Natural killer cell (primary cell): ENCODE measurements around the gene DDX31. TPM values are rescaled to one million over a fixed set of nuclear protein-coding genes. Genes with fewer than 3 reads are reported as not detected.

ENCODE experiments used
- ATAC-seq, 3 donors: fragments of 150-1000 bp in 2 of 3; fragments of 200-7000 bp in 1 of 3; cut with Tn5 transposase; 1 replicate in 1 of 3; 2 replicates in 2 of 3; pipeline ENCODE4 v1.10.0; 2021; ENCODE audit warnings: mild to moderate bottlenecking in 2 of 3, moderate library complexity in 2 of 3
- DNase-seq, 2 donors: peaks; one replicate each; pipeline versions ENCODE4 v3.0.0 to v3.0.0-alpha.2; 2013 to 2021; ENCODE audit warnings: mixed read lengths in 1 of 2
- H3K27ac ChIP-seq: one replicate; pipeline ENCODE4 v1.5.1; 2013; ENCODE audit warnings: mild to moderate bottlenecking, low read length
- H3K27me3 ChIP-seq: one replicate; pipeline ENCODE4 v1.6.1; 2013; ENCODE audit warnings: low read length; ENCODE audit not compliant: control insufficient read depth, insufficient read depth
- H3K36me3 ChIP-seq: one replicate; pipeline ENCODE4 v1.6.1; 2013; ENCODE audit warnings: low read length; ENCODE audit not compliant: control insufficient read depth, insufficient read depth
- H3K4me1 ChIP-seq: one replicate; pipeline ENCODE4 v1.6.1; 2013; ENCODE audit warnings: low read length; ENCODE audit not compliant: control insufficient read depth, insufficient read depth
- H3K4me3 ChIP-seq: one replicate; pipeline ENCODE4 v1.5.1; 2013; ENCODE audit warnings: low read length
- H3K9me3 ChIP-seq: one replicate; pipeline ENCODE4 v1.6.1; 2013; ENCODE audit warnings: low read length; ENCODE audit not compliant: control insufficient read depth, insufficient read depth
- H3K27ac Mint-ChIP-seq, 2 donors: one replicate each; pipeline ENCODE4 v1.8.0; 2022; ENCODE audit warnings: mild to moderate bottlenecking in 2 of 2, mixed read lengths in 2 of 2, moderate library complexity in 1 of 2
- H3K27me3 Mint-ChIP-seq, 2 donors: one replicate each; pipeline ENCODE4 v1.8.0; 2022; ENCODE audit warnings: low read depth in 2 of 2, mixed read lengths in 2 of 2
- H3K36me3 Mint-ChIP-seq: one replicate; pipeline ENCODE4 v1.8.0; 2022; ENCODE audit warnings: mixed read lengths
- H3K4me1 Mint-ChIP-seq, 2 donors: one replicate each; pipeline ENCODE4 v1.8.0; 2022; ENCODE audit warnings: mixed read lengths in 2 of 2
- H3K4me3 Mint-ChIP-seq: one replicate; pipeline ENCODE4 v1.8.0; 2022; ENCODE audit warnings: mild to moderate bottlenecking, moderate library complexity, mixed read lengths
- H3K9me3 Mint-ChIP-seq, 2 donors: one replicate each; pipeline ENCODE4 v1.8.0; 2022; ENCODE audit warnings: mixed read lengths in 2 of 2
- CTCF ChIP-seq: fragments of 200-600 bp; IDR thresholded peaks from one replicate; pipeline ENCODE4 v1.8.0; 2022; ENCODE audit warnings: antibody characterized with exemption
- WGBS: methylation state at CpG from one replicate; pipeline ENCODE4 v1.1.7; 2013; ENCODE audit warnings: missing lambda C conversion rate; ENCODE audit not compliant: insufficient coverage; 5-methylcytosine and 5-hydroxymethylcytosine counted together
- intact Hi-C: fragments of 100-400 bp; cut with micrococcal nuclease; formaldehyde crosslinking; loops from one replicate; pipeline ENCODE4 v1.14.2; 2022
- total RNA-seq, 4 donors: library from RNA; stranded (reverse); fragments of 120-200 nt in 1 of 4; gene quantifications; one replicate each; pipeline versions ENCODE4 v1.2.3 to v1.2.4, GENCODE V29; 2013 to 2022

DDX31 gene
- total RNA-seq, 3 donors from 2014 or later (not counting 1 experiment from before 2014, with no cell fraction given), result 6.5 to 12.2 (median 11.5) TPM

DNA sequence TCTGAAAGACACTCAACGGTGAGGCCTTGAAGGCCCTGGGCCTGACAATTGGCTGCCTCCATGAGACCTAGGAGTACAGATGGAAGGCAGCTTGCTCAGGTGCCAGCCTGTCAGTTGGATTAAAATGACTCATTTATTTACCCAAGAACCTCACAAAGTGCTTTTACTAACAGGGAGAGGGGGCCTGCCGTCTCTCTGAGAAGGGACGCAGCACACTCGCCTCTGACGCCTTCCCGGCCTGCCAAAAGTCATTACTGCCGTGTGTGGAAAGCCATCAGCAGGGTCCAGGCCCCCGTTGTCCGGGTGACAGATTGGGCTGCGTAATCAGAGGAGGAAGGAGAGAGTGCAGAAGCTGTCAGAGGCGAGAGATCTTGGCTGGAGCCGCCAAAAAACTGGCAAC lies 32.4 kb downstream of the DDX31 start:
- Mint-ChIP-seq H3K4me1 (no peaks in the 10 kb centered on the region), H3K36me3 (peaks cover 6% of the 10 kb centered on the region), H3K27me3 (no peaks in the 10 kb centered on the region), H3K4me3 (no peak overlapping the region), H3K9me3 (no peaks in the 10 kb centered on the region), H3K27ac (no peak overlapping the region)
- DNase-seq, result no peak
- TF ChIP-seq CTCF, result no peak
- WGBS, result 96% methylated on average over 12 of the region's 12 CpGs
- no peak for ATAC-seq
- Histone ChIP-seq H3K36me3 (peaks cover 38% of the 10 kb centered on the region), H3K27me3 (no peaks in the 10 kb centered on the region), H3K4me1 (no peaks in the 10 kb centered on the region), H3K4me3 (no peak overlapping the region), H3K27ac (no peak overlapping the region), H3K9me3 (no peaks in the 10 kb centered on the region)
- intact Hi-C loops, result no loop called here

DNA sequence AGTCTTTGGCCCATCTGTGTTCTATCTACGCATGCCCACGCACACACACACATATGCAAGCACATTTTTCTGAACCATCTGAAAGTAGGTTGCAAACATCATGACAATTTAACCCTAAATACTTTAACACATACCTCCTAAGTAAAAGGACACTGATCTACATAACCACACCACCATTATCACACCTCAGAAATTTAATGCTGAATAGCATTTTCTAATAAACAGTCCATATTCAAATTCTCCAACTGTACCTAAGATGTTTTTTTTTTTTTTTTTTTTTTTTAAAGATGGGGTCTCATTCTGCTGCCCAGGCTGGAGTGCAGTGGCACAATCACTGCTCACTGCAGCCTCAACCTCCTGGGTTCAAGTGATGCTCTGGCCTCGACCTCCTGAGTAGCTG lies 35.5 kb downstream of the DDX31 start:
- no peaks in the 10 kb centered on the region for H3K9me3 Mint-ChIP-seq

GRCh38 chr9:132632413-132633129 lies 37.2 kb downstream of the DDX31 start:
- Histone ChIP-seq H3K4me1 (no peaks in the 10 kb centered on the region), H3K36me3 (peaks cover 34% of the 10 kb centered on the region), H3K27me3 (no peaks in the 10 kb centered on the region), H3K9me3 (no peaks in the 10 kb centered on the region), H3K4me3 (no peak overlapping the region), H3K27ac (no peak overlapping the region)
- Mint-ChIP-seq H3K4me1 (peaks cover 4 to 5% of the 10 kb centered on the region in 2 donors), H3K4me3 (no peak overlapping the region), H3K27ac (no peak overlapping the region), H3K9me3 (no peaks in the 10 kb centered on the region), H3K36me3 (peaks cover 25% of the 10 kb centered on the region), H3K27me3 (no peaks in the 10 kb centered on the region)
- ATAC-seq, result no peak
- TF ChIP-seq CTCF, result no peak
- no peak for DNase-seq
- 94% methylated on average over 3 of the region's 7 CpGs for WGBS
- intact Hi-C loops, result no loop called here

More for the DNA sequence above, 35.5 kb downstream of the DDX31 start:
- intact Hi-C loops, result no loop called here
- H3K4me3 Mint-ChIP-seq, result no peak overlapping the region
- Histone ChIP-seq H3K27me3 (no peaks in the 10 kb centered on the region), H3K4me1 (no peaks in the 10 kb centered on the region), H3K4me3 (no peak overlapping the region), H3K9me3 (no peaks in the 10 kb centered on the region), H3K27ac (no peak overlapping the region), H3K36me3 (peaks cover 34% of the 10 kb centered on the region)
- no peak overlapping the region for H3K27ac Mint-ChIP-seq
- H3K27me3 Mint-ChIP-seq, result no peaks in the 10 kb centered on the region
- TF ChIP-seq CTCF, result no peak
- peaks cover 13% of the 10 kb centered on the region for H3K36me3 Mint-ChIP-seq
- DNase-seq, result no peak
- peaks cover under 1% of the 10 kb centered on the region in 2 donors for H3K4me1 Mint-ChIP-seq
- ATAC-seq, result no peak
- WGBS, result 97% methylated on average over 3 of the region's 3 CpGs

DNA sequence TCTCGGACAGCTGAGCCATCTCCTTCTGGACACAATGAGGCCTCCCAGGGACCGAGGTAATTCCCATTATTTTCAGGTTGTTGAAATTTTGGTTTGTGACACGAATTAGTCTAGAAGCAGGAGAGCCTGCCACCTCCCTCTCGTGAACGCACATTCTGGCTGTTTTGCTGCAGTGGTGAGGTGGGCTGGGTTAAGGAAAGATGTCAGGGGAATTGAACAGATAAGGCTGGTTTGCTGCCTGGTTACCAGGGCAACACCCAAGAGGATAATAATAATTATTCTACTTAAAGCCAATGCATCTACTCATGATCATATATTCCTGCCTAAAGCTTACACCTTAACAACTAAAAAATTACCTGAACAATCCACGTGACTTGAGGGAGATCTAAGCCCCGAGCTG lies 38.1 kb downstream of the DDX31 start:
- Histone ChIP-seq H3K27ac (no peak overlapping the region), H3K4me3 (no peak overlapping the region), H3K36me3 (peaks cover 31% of the 10 kb centered on the region), H3K9me3 (no peaks in the 10 kb centered on the region), H3K27me3 (no peaks in the 10 kb centered on the region), H3K4me1 (no peaks in the 10 kb centered on the region)
- ATAC-seq (no peak), DNase-seq (no peak)
- no peak overlapping the region for H3K27ac Mint-ChIP-seq
- H3K4me1 Mint-ChIP-seq, result peaks cover 4 to 5% of the 10 kb centered on the region in 2 donors
- H3K27me3 Mint-ChIP-seq, result no peaks in the 10 kb centered on the region
- peaks cover 32% of the 10 kb centered on the region for H3K36me3 Mint-ChIP-seq
- WGBS, result 97% methylated on average over 6 of the region's 7 CpGs
- H3K9me3 Mint-ChIP-seq, result no peaks in the 10 kb centered on the region
- H3K4me3 Mint-ChIP-seq, result no peak overlapping the region
- intact Hi-C loops, result no loop called here
- no peak for TF ChIP-seq CTCF
